DND-41 (cell line): ENCODE data around the gene APOF.

ENCODE experiments used
- ATAC-seq: fragments of 200-7000 bp; cut with Tn5 transposase; 3 replicates; pipeline ENCODE4 v1.9.1; 2021; ENCODE audit warnings: low read depth; ENCODE audit not compliant: insufficient read depth
- DNase-seq: peaks from one replicate; pipeline ENCODE4 v3.0.0-alpha.2; 2020
- H2AFZ ChIP-seq: 2 replicates; pipeline ENCODE4 v1.6.0; 2012; ENCODE audit warnings: low read depth, low read length
- H3K27ac ChIP-seq: 2 replicates; pipeline ENCODE4 v1.5.1; 2012; ENCODE audit warnings: low read length, inconsistent platforms
- H3K27me3 ChIP-seq: fragments of 200-600 bp; sonication (generic); 2 replicates; pipeline ENCODE4 v1.6.0; 2012; ENCODE audit warnings: low read length, mild to moderate bottlenecking, inconsistent platforms; ENCODE audit not compliant: insufficient read depth, poor library complexity
- H3K36me3 ChIP-seq: 2 replicates; pipeline ENCODE4 v1.5.1; 2012; ENCODE audit warnings: low read length, inconsistent platforms; ENCODE audit not compliant: insufficient read depth
- H3K4me1 ChIP-seq: 2 replicates; pipeline ENCODE4 v1.5.1; 2012; ENCODE audit warnings: mild to moderate bottlenecking, low read length; ENCODE audit not compliant: insufficient read depth
- H3K4me2 ChIP-seq: 2 replicates; pipeline ENCODE4 v1.6.0; 2012; ENCODE audit warnings: mild to moderate bottlenecking, moderate library complexity, low read length, inconsistent platforms; ENCODE audit not compliant: insufficient read depth
- H3K4me3 ChIP-seq, 2 experiments: fragments of 200-600 bp in 1 of 2; shearing (Covaris generic) in 1 of 2; 2 replicates each; pipeline ENCODE4 v1.5.1; 2012 to 2016; ENCODE audit warnings: inconsistent platforms in 2 of 2, low read length in 2 of 2, mild to moderate bottlenecking in 2 of 2, low read depth in 1 of 2, moderate library complexity in 1 of 2
- H3K79me2 ChIP-seq: 2 replicates; pipeline ENCODE4 v1.6.0; 2012; ENCODE audit warnings: low read length, inconsistent platforms; ENCODE audit not compliant: insufficient read depth
- H3K9ac ChIP-seq: 2 replicates; pipeline ENCODE4 v1.6.0; 2012; ENCODE audit warnings: low read depth, mild to moderate bottlenecking, inconsistent platforms, low read length, moderate library complexity
- H3K9me3 ChIP-seq: 2 replicates; pipeline ENCODE4 v1.5.1; 2012; ENCODE audit warnings: low read length, moderate library complexity, mild to moderate bottlenecking, inconsistent platforms; ENCODE audit not compliant: insufficient read depth, severe bottlenecking
- H4K20me1 ChIP-seq: 2 replicates; pipeline ENCODE4 v1.6.0; 2012; ENCODE audit warnings: low read length; ENCODE audit not compliant: insufficient read depth
- CTCF ChIP-seq: IDR thresholded peaks from 2 replicates; pipeline ENCODE4 v1.5.1; 2012; ENCODE audit warnings: borderline replicate concordance, low read length, moderate library complexity, mild to moderate bottlenecking; ENCODE audit not compliant: poor library complexity, severe bottlenecking; ENCODE audit errors: extremely low read depth
- EZH2 ChIP-seq: IDR thresholded peaks from 3 replicates; pipeline ENCODE4 v1.6.1; 2012; ENCODE audit warnings: borderline replicate concordance, low read depth, mild to moderate bottlenecking, moderate library complexity, low read length, inconsistent platforms; ENCODE audit not compliant: severe bottlenecking

The APOF gene

GRCh38 chr12:56341616-56342015 lies 21.0 kb downstream of the APOF start:
- TF ChIP-seq CTCF (no peak), EZH2 (no peak)
- ATAC-seq (no peak), DNase-seq (no peak)
- Histone ChIP-seq H3K36me3 (peaks cover 28% of the 10 kb centered on the region), H3K4me1 (0 out of 2 replicates have a peak, but pooled peaks cover 4% of the 10 kb centered on the region), H3K9ac (no peak overlapping the region), H2AFZ (no peak overlapping the region), H3K27ac (no peak overlapping the region), H3K79me2 (no peaks in the 10 kb centered on the region), H3K9me3 (no peaks in the 10 kb centered on the region), H3K4me3 (no peak overlapping the region), H4K20me1 (no peaks in the 10 kb centered on the region), H3K27me3 (no peaks in the 10 kb centered on the region), H3K4me2 (no peak overlapping the region)

GRCh38 chr12:56339158-56339422 lies 23.6 kb downstream of the APOF start:
- H2AFZ ChIP-seq: no peak overlapping the region
- peaks cover 8% of the 10 kb centered on the region for H3K79me2 ChIP-seq
- H4K20me1 ChIP-seq: no peaks in the 10 kb centered on the region
- TF ChIP-seq EZH2 (no peak), CTCF (no peak)
- H3K4me2 ChIP-seq: no peak overlapping the region
- H3K36me3 ChIP-seq: peaks cover 17% of the 10 kb centered on the region
- peaks cover 15% of the 10 kb centered on the region for H3K4me1 ChIP-seq
- H3K9me3 ChIP-seq: no peaks in the 10 kb centered on the region
- no peak overlapping the region for H3K4me3 ChIP-seq
- H3K27ac ChIP-seq: no peak overlapping the region
- ATAC-seq: no peak
- no peaks in the 10 kb centered on the region for H3K27me3 ChIP-seq
- no peak for DNase-seq
- no peak overlapping the region for H3K9ac ChIP-seq

- no peak within 1 kb of the TSS for H3K9ac ChIP-seq
- H3K4me2 ChIP-seq: no peak within 1 kb of the TSS
- no peak within 1 kb of the TSS for H3K27ac ChIP-seq
- peak within 1 kb of the TSS; percentile 30; the same call in 1 of the 2 replicates for H2AFZ ChIP-seq
- DNase-seq (peak; percentile 27), ATAC-seq (no peak)
- H3K4me3 ChIP-seq: no peak within 1 kb of the TSS
- H4K20me1 ChIP-seq: no peaks in the 10 kb centered on the region
- peaks cover 15% of the 10 kb centered on the region for H3K4me1 ChIP-seq
- no peaks in the 10 kb centered on the region for H3K9me3 ChIP-seq
- peaks cover 12% of the 10 kb centered on the region for H3K36me3 ChIP-seq
- TF ChIP-seq EZH2: no peak
- no peak for TF ChIP-seq CTCF
- peaks cover 8% of the 10 kb centered on the region for H3K79me2 ChIP-seq
- no peaks in the 10 kb centered on the region for H3K27me3 ChIP-seq
Measured at GRCh38 chr12:56338308-56339157, 24.1 kb downstream of the APOF start, which contains the start of gene IL23A. IL23A (plus strand) TSS chr12:56338884; CDS start chr12:56339045, 161 bp downstream.
